ENCODE results near the gene ELOVL5.

Gene ELOVL5

GRCh38 chr6:53268858-53269608 lies 79.7 kb downstream of the ELOVL5 start:
- no peak for DNase-seq

- no peak for DNase-seq
These were observed 82.1 kb downstream of the ELOVL5 start for GRCh38 chr6:53266553-53267090.

GRCh38 chr6:53264915-53265607 lies 83.7 kb downstream of the ELOVL5 start:
- no peak for DNase-seq

- DNase-seq: no peak
These were observed 84.4 kb downstream of the ELOVL5 start for GRCh38 chr6:53264337-53264736.

DNA sequence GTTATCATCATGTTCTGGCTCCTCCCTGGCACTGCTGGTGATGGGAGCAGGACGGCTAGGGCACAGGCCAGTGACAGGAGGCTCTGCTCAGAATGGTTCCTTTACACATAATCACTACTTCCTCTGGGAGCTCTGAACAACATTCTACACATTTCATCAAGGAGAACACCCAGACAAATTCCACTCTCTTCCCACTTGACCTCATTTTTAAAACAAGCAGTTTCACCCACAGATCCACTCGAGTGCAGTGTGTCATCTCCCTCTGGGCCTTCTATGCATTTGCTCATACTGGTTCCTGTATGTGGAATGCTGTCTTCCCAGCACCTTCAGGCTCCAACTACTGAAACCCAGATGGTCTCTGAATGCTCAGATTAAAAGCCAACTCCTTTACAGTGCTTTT lies 84.8 kb downstream of the ELOVL5 start:
- no peak for DNase-seq

- DNase-seq: no peak
These were observed 88.7 kb downstream of the ELOVL5 start for GRCh38 chr6:53259860-53260580.

GRCh38 chr6:53258774-53259155 lies 90.0 kb downstream of the ELOVL5 start:
- DNase-seq: no peak

DNA sequence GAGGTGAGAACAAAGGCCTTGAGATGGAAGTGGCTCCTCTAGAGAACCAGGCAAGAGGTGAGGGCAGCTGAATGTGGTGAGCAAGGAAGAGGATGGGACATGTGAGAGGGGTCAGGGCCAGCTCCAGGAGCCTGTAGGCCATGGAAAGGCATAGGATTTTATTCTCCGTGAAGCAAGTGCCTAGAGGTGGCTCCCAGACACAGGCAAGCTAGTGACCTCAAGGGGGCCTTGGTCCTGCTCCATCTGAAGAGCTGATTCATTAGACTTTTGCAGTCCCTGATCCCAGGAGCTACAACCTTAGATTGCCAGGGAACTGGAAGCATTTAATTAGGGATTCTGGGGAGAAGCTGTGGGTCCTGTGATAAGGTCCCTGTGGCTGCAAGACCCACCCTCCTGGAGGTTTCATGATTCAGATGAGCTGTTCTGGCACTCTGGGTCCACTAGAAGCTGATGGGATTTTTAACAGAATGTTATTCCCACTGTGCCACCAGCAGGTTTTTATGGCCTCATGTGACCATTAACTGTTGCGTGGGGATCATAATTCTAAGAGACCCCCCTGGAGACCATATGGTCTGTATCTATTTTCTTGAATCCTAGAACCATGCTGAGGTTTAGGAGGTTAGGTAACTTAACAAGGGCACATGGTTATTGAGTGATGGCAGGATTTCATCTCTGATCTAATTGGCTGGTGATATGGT lies 90.5 kb downstream of the ELOVL5 start:
- no peak for DNase-seq

GRCh38 chr6:53257533-53257932 lies 91.2 kb downstream of the ELOVL5 start:
- no peak for DNase-seq

DNA sequence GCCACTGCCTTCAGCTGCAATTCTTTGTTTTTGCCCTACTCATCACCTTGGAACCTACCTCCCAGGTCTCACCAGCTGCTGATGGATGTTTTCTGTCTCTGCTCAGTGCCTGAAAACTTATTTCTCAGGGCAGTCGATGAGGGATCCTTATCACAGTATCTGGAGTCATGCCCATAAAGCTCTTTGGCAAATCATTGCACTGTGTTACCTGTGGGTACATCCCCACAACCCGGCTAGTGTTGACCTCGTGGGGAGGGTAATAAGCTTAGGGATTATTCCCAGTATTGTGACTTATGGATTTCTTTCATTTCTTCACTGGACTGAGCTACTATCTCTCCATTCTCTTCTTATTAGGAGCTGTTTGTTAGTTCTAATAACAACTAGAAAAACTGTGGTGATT lies 91.7 kb downstream of the ELOVL5 start:
- no peak for DNase-seq

DNA sequence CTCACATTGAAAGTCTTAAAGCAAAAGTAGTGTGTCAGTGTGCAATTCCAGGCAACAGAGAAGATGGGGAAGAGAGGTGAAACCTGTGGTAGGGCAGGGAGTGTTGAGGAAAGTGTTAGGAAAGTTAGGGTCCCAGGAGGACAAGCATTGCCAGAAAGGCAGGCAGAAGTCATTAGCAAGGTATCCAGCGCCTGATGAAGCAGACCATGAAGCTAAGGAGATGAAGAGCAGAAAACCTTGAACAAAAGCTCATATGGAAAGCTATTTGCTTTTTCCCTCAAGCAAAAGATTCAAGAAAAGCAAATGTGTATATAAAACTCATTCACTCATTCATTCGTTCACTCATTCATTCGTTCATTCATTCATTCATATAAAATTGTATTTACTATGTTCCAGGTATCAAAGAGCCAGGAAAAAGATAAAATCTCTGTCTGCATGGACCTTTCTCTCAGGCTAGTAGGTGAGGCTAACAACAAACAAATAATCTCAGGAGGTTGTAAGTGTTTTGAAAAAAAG lies 96.5 kb downstream of the ELOVL5 start:
- no peak for DNase-seq

- no peak for DNase-seq
These were observed 97.6 kb downstream of the ELOVL5 start for GRCh38 chr6:53251033-53251672.

DNA sequence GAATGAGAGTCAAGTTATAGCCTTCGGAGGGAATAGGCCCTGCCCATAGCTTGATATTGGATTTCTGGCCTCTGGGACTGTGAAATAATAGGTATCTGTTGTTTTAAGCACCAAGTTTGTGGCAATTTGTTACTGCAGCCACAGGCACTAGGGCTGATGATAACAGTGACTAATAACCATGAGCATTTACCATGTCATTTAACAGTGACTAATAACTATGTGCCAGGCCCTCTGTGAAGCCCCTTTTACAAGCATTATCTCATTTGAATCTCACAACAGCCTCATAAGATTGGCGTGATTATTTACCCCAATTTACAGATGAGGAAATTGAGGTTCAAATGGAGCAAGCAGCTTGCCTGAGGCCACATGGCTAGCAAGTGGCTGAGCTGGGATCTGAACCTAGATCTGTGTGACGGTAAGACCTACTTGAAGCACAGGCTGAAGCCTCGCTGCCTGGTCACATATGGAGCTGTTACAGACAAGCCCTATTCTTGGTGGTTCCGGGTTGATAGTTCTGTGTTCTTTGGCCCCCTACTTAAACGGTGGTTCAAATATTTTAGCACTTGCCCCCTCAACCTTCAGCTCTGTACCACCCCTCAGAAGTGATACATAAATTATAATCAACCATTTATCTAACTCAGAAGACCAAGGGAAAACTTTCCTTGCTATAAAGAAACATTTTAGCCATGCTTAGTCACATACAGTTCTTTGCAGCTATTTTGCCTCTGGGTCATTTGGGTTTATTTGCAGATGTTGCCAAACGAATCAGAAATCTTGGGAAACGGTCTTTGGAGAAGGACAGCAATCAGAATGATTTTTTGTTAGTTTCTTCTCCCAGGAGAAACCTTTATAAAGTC lies 98.3 kb downstream of the ELOVL5 start:
- no peak for DNase-seq

DNA sequence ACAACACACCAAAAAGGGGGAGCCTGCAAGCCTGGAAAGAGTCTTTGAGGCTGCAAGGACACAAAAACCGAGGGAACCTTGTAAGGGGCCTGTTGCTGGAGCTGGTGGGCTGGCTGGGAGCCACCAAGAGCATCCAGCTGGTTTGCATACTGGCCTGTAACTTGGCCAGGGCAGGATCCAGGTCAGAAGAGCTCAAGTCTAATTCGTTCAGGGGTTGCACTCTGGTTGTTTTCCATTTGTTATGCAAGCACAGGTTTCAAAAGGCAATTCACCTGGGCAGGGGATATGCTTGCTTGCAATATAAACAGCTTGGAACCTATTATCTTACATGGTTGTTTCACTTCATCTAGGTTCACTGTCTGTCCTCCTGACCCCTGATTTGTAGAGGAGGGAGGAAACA lies 101.8 kb downstream of the ELOVL5 start:
- no peak for DNase-seq

GRCh38 chr6:53244958-53245357 lies 103.8 kb downstream of the ELOVL5 start:
- DNase-seq: peak in 1 of 2 donors; percentile 6

DNA sequence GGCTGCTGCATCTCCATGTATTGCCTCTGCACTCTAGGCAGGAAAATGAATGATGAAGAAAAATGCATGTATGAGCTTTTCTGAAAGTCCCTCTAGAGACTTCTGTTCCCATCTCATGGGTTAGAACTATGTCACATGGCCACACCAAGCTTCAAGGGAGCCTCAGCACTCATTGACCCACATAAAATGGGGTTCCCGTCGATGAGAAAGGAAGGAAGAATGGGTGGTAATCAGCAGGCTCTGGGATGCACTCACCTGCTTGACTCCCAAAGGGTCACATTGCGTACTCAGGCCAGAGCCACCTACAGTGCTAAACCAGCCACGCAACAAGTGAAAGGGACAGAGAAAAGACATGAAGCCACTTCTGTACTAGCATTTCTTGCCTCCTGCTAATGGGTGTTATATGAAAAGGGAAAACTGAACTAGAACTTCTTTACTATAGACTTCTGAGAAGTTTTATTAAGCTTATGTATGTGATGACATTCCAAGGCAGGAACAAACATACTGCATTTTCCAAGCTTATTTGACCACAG lies 104.3 kb downstream of the ELOVL5 start:
- no peak for DNase-seq

GRCh38 chr6:53241938-53242337 lies 106.8 kb downstream of the ELOVL5 start:
- no peak for DNase-seq

DNA sequence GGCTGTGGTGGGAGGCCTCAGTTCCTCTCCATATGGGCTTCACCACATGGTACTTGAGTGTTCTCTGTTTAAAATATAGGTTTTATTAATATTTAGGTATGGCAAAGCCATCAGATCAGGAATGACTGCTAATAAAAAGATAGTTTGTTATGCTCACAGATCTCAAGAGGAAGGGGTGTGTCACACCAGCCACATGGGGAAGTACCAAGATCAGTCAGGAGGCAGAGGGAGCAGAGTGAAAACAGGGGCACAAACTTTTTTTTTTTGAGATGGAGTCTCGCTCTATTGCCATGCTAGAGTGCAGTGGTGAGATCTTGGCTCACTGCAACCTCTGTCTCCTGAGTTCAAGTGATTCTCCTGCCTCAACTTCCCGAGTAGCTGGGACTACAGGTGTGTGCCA lies 108.0 kb downstream of the ELOVL5 start:
- DNase-seq: no peak

DNA sequence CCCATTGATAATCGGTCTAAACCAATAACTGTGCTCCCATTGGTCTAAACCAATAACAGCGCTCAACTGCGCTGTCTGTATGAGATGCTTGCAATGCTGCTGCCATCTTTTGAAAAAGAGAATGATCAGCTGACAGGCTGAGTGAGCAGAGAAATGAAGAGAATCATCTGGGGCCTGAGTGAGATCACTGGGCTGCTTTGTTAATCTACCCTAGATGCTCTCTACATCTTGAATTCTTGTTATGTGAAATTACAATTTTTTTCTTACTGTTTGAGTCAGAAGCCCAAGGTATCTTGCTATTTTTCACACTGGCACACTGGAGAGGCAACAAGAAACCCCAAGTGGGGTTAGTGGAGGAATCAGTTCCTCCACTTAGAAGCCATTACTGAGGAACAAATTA lies 108.6 kb downstream of the ELOVL5 start:
- DNase-seq: no peak

- DNase-seq: no peak
These were observed 109.2 kb downstream of the ELOVL5 start for GRCh38 chr6:53239526-53239925.

DNA sequence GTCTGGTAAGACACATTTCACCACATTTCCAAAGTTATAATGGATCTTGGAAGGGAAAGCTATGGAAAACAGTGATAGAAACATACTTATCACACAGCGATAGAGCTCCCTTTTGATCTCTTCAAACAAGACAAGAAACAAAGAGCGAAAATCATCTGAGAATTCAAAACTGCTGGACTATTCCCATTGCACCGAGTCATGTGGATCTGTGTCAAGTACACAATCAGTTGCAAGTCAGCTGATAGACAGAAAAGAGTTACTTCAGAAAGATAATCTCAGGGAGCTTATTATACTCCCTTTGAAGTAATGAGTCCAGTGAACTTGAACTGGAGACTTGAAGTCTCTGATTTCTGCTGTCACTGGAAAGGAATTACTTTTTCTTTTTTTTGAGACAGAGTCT lies 110.4 kb downstream of the ELOVL5 start:
- DNase-seq: no peak
